Epithelial cell of esophagus (primary cell): ENCODE measurements around the gene INTS11.

Experiments used
- DNase-seq: peaks from one replicate; pipeline ENCODE4 v3.0.0; 2010; ENCODE audit warnings: low read depth
- H3K4me3 ChIP-seq: 2 replicates; pipeline ENCODE4 v1.5.1; 2011; ENCODE audit warnings: mild to moderate bottlenecking, low read length, control low read depth
- TF ChIP-seq, protein P1 (sequence below): IDR thresholded peaks from 2 replicates; pipeline ENCODE4 v1.5.1; 2011; ENCODE audit warnings: low read depth, mild to moderate bottlenecking, low read length, control low read depth, inconsistent platforms; ENCODE audit not compliant: insufficient read depth; ENCODE audit errors: missing control alignments

Gene INTS11

DNA sequence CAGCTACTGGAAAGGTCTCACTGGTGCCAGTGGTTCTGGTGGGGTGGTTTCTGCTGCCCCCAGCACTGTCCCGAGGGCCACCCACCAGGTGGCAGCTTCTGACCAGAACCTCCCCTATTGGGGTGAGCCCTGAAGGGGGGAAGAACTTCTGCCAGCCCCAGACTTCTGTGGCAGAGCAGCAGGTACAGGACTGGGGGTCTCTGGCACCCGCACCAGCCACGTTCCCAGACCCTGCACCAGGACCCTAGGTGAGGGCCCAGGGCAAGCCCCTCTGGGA, 14.4 kb downstream of the INTS11 start:
- peak overlapping the region; percentile 56 for H3K4me3 ChIP-seq
- DNase-seq = no peak
- TF ChIP-seq, protein P1, sequence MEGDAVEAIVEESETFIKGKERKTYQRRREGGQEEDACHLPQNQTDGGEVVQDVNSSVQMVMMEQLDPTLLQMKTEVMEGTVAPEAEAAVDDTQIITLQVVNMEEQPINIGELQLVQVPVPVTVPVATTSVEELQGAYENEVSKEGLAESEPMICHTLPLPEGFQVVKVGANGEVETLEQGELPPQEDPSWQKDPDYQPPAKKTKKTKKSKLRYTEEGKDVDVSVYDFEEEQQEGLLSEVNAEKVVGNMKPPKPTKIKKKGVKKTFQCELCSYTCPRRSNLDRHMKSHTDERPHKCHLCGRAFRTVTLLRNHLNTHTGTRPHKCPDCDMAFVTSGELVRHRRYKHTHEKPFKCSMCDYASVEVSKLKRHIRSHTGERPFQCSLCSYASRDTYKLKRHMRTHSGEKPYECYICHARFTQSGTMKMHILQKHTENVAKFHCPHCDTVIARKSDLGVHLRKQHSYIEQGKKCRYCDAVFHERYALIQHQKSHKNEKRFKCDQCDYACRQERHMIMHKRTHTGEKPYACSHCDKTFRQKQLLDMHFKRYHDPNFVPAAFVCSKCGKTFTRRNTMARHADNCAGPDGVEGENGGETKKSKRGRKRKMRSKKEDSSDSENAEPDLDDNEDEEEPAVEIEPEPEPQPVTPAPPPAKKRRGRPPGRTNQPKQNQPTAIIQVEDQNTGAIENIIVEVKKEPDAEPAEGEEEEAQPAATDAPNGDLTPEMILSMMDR = no peak

DNA sequence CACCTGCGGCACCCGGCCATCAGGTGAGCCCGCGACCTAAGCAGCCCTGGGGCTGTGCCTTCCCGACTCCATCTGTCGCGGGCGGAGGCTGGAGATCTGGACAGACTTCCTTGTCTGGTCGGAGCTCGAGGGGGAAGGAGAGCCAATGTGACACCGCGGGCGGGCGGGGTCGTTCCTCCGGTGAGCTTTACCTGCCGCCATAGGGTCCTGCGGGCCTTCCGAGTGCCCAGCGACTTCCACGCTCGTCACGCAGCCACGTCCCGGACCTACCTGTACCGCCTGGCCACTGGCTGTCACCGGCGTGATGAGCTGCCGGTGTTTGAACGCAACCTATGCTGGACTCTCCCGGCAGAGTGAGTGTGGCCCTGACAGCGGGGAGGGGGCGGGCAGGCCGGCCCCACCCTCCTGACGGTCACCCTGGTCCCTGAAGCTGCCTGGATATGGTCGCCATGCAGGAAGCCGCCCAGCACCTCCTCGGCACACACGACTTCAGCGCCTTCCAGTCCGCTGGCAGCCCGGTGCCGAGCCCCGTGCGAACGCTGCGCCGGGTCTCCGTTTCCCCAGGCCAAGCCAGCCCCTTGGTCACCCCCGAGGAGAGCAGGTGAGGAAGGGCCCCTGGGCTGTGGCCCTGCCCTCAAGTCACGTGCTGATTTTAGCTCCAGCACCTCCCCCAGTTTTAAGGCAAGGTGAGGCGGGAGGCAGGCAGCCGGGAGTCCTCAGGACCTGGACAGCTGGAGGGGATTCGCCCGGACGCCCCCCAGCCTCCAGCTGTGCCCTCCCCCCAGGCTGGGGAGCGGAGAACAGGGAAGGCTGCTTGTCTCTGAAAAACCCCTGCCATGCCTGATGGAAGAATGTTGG, 15.0 kb downstream of the INTS11 start:
- H3K4me3 ChIP-seq = peak overlapping the region; percentile 56
- TF ChIP-seq, protein P1 = no peak
- DNase-seq = no peak

DNA sequence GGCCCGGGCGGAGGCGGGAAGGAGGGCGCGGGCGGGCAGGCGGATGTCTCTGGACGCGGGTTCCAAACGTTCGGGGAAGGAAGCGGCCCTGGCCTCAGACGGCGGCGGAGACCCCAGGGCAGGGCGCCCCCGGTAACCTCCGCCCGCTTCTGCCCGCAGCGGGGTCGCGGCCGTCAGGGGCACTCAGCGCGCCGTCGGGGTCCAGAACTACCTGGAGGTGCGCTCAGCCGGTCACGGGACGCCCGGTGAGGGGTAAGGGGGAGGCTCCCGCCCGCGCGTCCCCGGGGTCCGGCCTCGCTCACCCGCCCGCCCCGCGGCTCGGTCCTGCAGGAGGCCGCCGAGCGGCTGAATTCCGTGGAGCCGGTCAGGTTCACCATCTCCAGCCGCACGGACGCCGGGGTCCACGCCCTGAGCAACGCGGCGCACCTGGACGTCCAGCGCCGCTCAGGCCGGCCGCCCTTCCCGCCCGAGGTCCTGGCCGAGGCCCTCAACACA, 15.7 kb downstream of the INTS11 start:
- no peak for DNase-seq
- TF ChIP-seq, protein P1 = no peak
- H3K4me3 ChIP-seq = peak overlapping the region; percentile 56

DNA sequence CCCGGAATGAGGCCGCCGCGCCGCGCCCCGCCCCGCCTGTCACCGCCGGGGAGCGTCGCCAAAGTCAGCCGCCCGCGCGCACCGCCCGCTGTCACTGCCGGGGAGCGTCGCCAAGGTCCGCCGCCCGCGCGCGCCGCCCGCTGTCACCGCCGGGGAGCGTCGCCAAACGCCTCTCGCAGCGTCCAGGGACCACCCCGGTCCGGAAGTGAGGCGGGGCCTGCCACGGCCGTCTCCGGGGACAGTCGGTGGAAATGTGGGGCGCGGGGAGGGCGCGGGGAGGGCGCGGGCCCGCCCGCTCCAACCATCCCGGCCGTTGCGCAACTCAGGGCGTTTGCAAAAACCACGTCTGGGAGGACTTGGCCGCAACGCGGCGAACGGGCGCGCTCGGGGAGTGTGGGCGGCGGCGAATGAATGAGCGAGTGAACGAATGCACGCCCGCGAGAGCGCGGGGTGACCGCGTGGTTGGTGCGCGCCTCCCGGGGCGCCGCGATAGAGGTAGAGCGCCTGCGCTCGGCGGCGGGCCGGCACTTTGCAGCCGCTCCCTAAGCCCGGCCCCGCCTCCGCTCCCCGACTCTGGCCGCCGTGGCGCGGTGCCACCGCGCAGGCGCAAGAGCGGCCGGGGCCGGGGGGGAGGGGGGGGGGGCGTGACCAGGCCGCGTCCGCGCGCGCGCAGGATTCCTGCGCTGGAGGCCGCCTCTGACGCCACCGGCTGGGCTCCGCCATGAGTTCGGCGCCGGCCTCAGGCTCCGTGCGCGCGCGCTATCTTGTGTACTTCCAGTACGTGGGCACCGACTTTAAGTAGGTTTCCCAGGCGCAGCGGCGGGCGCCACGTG, 16.3 kb downstream of the INTS11 start, which contains the start of the genes ACAP3 and PUSL1:
ACAP3 (minus strand) TSS at position 8 of the 833 bp plus-strand sequence. CDS start 115 bp downstream, outside the sequence.
PUSL1 (plus strand) TSS at position 675 of the 833 bp plus-strand sequence; CDS start at position 722, 47 bp downstream.
- H3K4me3 ChIP-seq = peak within 1 kb of the TSS; percentile 78
- peak; percentile 95 for DNase-seq
- TF ChIP-seq, protein P1 = no peak

DNA sequence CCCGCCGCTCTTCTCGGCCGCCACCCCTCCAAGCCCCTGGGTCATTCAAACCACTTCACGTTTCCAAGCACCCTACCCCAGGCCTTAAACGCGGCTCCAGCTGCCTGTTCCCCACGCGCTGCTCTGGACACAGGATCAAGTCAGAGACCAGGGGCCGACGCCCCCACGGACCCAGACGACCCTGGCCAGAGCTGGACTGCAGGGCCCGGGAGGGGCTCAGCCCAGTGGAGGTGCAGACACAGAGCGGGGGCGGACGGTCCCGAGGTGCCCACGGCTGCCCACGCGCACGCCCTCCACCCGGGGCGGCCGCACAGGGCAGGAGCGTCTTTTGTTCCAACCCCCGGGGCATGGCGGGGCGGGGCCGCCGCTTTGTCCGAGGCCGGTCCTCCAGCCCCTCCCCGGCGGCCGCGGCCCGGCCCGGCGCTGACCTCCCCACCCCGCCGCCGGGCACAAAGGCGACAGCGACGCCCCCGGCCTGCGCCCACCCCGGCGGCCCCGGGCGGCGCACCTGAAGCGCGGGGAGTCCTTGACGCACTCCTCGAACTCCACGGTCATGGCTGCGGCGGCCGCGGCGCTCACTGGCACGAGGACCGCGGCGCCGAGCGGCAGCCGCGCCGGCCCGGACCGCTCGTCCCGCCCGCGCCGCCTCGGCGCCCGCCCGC, 17.1 kb downstream of the INTS11 start:
- H3K4me3 ChIP-seq = peak overlapping the region; percentile 78
- TF ChIP-seq, protein P1 = no peak
- no peak for DNase-seq

DNA sequence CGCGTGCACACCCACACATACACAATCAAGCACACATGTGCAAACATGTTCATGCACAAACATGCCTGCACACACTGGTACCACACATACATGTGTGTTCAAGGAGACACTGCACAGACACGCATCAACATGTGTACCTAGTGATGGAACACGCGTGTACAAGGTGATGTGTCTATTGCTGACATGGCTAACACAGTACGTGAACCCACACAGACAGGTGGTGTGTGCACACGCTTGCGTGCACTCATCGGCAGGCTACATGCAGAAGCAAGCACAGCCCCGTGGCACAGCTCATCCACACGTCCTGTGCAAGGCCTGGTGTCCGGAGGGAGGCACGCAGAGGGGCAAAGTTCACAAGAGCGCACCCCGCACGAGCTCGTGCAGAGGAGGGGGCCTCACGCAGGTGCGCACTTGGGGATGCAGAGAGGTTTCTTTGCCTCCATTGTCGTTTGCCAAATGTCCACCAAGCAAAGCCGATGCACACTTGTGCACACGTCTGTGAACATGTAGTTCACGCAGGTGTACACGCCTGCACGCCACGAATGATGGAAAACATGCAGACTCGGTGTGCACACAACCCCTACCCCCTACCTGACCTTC, 17.7 kb downstream of the INTS11 start:
- TF ChIP-seq, protein P1 = no peak
- peak overlapping the region; percentile 78 for H3K4me3 ChIP-seq
- peak; percentile 51 for DNase-seq
